Fibroblast of upper back skin (primary cell): ENCODE measurements around the gene DEFB132.
"Not testable (repeated sequence)": the region's sequence is repeated elsewhere in the genome, so short reads cannot be mapped to it uniquely, and the experiment has no call there.

Source experiments
- DNase-seq: peaks from one replicate; pipeline ENCODE4 v3.0.0-alpha.2; 2013

DEFB132 gene, protein sequence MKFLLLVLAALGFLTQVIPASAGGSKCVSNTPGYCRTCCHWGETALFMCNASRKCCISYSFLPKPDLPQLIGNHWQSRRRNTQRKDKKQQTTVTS

DNA sequence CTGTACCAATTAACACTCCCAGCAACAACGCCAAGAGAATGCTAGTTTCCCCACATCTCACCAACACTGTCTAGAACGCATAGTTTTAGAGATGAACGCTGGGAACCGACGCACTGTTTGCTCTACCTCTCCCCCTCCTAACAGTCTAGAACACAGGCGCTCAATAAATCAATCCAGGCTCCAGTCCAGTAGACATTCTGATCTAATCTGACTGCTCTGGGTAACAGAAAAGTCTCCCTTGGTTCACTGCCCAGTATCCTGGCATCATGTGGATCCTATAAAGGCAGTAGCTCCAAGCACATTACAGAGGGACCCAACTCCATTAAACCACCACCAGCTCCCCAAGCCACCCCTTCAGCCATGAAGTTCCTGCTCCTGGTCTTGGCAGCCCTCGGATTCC lies at the start of gene DEFB132:
TSS of gene DEFB132 (plus strand) at position 306 of the 400 bp plus-strand sequence. CDS start at position 361, 55 bp downstream.
- no peak for DNase-seq

DNA sequence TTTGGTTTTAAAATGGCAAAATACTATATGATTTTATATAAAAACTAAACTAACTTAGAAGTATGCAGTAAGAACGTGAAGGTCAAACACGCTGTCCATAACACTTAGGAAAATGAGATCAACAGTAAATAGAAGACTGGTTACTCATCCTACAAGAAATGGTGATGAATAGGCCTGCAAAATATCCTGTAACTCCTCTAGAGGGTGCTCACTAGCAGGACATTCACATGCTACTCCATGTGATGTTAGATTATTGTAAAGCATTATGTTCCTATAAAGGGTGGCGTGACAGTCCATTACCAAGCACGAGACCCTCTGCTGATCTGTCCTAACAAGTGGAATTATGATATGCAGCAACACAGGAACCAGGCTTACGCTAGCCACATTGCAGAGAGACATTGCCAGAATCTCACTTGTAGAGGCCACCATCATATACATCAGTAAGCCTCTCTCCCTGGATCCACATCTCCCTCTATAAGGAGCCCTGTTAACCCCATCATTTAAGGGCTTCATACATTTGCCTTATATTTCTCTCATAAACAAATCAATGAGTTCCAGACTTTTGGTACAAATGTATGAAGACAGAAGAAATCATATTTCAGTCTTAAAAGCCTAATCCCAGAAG lies 48.5 kb upstream of the DEFB132 start:
- peak; percentile 71 for DNase-seq

DNA sequence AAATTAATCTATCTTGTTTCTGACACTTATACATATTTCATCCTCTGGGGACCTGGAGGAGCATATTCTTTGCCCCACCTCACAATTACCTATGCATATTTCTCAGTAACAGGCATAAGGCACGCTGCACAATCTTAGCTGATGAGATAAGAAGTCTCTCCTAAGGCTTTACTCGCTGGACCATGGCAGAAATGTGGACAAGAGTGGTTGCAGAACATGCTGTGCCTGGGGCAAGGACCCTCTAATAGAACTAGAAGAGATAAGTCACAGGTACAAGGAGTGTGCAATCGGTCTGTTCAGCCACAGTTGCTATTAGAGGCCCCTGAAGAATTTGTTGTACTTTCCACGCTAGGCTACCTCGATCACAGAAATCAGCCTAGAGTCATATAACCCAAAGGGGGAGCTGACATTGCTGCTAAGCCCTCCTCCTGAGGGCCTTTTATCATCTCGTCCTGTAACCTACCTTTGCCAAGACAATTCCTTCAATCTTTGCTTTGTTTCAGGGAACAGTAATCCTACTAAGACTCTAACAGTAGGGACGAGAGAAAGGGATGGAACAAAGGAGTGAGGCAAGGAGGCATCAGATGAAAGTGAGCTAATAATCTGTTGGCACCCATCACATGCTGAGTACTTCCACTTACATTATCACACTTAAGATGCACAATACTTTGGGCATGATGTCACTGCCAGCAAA lies 46.6 kb upstream of the DEFB132 start:
- no peak for DNase-seq

DNA sequence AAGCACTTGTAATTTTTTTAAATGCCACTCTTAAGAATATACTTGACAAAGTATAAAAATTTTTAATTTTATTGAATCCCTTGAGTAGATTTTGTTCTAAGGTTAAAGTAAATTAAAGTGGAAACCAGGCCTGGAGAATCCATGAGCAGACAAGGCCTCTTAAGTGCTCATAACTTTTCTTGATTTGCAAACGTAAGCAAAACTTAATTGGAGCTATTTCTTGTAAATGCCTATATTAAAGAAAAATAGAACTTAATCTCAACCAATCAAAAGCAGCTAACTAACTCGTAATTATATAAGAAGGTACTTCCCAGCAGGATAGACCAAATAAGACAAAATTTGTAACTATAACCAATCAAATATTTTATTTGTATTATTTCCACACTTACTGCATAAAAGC lies 43.1 kb upstream of the DEFB132 start:
- DNase-seq: no peak

DNA sequence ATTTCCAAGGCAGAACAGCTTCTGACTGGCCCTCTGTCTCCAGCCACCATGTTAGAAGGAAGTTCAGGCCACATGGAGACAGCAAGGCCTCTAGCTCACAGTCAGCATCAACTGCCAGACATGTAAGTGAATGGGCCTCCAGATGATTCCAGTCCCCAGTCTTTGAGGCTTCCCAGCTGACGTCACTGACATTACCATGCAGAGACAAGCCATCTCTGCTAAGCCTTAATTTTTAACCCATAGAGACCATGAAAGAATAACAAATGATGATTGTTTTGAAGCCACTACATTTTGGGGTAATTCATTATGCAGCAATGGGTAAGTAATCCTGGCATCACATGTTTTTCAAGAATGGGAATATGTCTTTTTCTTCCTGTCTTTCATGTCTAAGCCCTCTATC lies 41.7 kb upstream of the DEFB132 start:
- DNase-seq: no peak

DNA sequence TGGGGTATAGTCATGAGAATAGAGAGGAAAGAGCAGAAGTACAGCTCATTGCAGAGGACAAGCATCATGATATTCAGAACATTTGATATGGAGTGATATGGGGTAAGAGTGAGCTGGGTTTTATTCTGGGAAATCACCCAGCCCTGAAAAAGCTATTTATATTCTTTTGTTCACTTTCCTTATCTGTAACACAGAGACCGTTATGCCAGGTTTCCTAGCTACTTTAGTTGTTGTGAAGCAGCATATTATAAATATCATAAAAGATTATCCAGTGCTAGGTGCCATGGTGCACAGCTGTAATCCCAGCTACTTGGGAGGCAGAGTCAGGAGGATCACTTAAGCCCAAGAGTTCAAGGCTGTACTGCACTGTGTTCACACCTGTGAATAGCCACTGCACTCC lies 40.3 kb upstream of the DEFB132 start:
- no peak for DNase-seq

DNA sequence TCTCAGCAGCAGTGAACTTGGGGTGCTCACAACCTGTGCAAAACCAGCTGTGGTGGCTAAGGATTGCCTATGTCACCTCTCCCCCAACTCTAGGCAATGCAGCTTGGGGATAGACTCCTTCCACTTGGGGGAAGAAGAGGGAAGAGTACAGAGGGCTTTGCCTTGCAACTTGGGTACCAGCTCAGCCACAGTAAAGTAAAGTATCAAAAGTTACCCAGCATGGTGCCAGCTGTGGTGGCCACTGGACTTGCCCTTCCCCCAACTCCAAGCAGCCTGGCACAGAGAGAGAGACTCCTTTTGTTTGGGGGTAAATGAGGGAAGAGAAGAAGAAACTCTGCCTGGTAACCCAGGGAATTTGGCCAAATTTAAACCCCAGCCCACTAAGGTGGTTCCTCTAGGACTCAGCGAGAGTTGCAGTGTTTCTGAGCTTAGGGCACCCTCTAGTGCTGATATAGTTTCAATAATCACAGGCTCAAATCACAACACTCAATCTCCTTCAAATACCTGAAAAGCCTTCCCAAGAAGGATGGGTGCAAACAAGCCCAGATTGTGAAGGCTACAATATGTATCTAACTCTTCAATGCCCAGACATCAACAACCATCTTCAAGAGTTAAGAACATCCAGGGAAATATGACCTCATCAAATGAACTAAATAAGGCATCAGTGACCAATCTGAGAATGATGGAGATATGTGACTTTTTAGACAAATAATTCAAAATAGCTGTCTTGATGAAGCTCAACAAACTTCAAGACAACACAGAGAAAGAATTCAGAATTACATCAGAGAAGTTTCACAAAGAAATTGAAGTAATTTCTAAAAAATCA lies 38.0 kb upstream of the DEFB132 start:
- DNase-seq: no peak

DNA sequence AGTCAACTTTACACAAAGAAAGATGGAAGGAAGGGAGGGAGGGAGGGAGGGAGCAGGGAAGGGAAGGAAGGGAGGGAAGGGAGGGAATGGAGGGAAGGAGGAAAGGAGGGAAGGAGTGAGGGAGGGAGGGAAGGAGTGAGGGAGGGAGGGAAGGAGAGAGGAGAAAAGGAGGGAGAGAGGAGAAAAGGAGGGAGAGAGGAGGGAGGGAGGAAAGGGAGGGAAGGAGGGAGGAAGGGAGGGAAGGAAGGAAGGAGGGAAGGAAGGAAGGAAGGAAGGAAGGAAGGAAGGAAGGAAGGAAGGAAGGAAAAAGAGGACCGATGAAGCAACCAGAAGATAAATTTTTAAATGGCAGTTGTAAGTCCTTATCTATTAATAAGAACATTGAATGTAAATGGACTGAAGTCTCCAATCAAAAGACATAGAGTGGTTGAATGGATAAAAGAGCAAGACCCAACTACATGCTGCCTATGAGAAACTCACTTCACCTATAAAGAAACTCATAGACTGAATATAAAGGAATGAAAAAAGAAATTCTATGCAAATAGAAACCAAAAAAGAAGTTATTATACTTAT lies 36.2 kb upstream of the DEFB132 start:
- no peak for DNase-seq

DNA sequence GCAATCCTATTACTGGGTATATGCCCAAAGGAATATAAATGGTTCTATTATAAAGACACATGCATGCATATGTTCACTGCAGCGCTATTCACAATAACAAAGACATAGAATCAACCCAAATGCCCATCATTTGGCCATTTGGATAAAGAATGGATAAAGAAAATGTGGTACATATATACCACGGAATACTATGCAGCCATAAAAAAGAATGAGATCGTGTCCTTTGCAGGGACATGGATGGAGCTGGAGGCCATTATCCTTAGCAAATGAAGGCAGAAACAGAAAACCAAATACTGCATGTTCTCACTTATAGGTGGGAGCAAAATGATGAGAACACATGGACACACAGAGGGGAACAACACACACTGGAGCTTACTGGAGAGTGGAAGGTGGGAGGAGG lies 31.6 kb upstream of the DEFB132 start:
- not testable (repeated sequence) for DNase-seq

DNA sequence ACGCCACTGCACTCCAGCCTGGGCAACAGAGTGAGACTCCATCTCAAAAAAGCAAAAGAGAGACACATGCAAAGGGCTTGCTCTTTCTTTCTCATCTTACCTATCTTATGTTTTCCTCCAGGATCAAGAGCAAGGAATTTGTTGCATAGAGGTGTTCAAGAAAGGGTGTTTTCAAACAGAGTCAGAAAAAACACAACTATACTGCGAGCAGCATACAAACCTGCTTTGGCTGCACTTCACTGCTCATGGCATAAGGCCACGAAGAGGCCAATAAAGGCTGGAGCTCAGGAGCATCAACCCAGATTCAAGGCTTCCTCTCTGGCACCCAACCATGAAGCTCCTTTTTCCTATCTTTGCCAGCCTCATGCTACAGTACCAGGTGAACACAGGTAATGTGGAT lies 30.6 kb upstream of the DEFB132 start, which contains the start of gene DEFB129:
TSS of gene DEFB129 (plus strand) at position 301 of the 400 bp plus-strand sequence. CDS start at position 332, 31 bp downstream.
- no peak for DNase-seq

DNA sequence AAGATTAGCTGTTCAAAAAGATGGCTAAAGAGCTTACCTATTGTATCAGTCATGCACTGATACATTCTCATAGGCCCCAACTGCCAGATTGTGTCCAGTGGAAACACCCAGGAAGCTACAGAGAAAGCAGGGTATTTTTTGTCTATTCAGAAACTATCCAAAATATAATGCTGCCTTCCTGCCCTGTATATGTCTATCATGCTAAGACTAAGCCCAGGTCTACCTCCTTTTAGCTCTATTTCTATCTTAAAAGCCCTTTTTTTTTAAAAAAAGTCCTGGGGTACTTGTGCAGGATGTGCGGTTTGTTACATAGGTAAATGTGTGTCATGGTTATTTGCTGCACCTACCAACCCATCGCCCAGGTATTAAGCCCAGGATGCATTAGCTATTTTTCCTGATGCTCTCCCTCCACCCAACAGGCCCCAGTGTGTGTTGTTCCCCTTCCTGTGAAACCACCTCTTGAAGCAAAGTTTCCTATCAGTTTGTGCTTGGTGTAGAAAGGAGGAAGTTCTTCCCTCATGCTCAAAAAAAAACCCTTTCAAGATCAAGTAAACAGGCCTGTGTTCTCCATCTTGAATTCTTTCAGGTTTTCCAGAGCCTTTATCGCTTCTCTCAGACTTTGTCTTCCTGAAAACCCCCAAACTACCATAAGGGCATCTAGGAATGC lies 30.0 kb upstream of the DEFB132 start:
- DNase-seq: no peak

DNA sequence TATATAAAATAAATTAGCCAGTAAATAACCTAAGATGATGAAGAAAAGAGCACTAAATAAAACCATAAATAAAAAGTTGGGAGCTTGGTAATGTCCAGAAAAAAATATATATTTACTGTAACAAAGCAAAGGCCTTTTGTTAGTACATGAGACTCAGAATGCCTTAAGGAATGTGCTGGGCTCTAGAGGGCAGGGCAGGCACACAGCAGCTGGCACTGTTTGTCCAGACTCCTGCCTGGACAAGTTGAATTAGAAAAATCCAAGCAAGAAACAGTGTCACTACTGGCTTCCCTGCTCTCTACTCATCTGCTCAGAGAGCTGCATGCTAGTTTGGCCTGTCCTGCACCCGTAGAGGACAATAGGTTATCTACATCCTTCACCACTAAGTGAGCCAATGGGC lies 21.6 kb upstream of the DEFB132 start:
- DNase-seq: no peak

DNA sequence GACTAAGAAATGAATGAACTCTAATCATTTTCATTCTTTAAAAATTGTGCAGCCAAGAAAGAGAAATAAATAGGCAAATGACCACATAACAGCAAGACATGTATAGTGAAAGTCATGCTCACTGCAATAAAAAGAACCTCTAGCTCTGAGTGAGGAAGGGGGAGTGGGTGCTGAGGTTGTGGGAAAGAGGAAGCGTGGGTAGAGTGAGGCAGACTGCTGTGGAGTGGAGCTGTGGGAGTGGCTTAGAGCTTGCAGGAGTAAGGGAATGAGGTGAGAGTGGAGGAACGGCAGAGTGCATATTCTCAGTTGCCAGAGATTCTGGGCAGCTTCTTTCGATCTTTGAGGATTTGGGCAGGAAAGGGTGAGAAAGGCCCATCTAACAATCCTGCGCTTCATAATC lies 20.0 kb upstream of the DEFB132 start:
- no peak for DNase-seq

DNA sequence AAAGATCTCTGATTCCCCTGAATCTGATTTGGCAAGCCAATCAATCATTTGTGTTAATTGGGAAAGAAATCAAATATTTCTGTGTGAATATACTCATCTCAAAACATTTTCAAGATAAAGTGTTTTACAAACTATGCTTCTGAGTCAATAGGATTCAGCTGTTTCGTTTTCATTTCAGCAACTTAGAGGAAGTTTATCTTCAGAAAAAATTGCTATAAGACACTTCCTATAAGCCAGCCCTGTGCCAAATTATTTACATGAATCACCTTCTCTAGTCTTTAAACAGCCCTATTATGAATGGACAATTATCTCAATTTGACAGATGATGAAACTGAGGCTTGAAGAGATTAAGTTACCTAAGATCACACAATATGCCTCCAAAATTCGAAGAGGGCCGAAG lies 19.6 kb upstream of the DEFB132 start:
- DNase-seq: no peak

DNA sequence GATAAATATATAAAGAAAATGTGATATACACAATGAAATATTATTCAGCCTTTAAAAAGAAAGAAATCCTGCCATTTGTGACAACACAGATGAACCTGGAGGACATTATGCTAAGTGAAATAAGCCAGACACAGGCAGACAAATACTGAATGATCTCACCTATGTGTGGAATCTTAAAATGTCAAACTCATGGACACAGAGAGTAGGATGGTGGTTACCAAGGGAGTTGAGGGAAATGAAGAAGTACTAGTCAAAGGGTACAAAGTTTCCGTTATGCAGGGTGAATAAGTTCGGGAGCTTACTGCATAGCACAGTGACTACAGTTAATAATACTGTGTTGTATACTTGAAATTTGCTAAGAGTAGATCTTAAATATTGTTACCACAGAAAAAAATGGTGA lies 14.6 kb upstream of the DEFB132 start:
- DNase-seq: no peak

DNA sequence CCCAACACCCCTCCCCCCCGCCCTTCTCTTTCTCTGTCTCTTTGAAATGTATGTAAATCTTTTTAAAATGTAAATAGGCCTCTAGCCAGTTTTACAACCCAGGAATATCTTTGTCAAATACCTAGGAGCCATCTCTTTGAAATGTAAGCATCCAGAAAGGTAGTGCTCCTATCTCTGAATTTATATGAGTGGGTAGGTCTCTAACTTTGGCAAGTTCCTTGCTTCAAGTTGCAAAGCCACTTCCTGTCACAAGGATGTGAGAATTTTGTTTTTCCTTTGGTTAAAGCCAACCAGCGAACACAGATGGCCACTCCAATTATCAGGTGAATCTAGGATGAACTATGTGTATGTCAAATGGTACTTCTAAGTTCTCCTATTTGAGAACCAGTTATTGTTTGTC lies 6.2 kb upstream of the DEFB132 start:
- DNase-seq: no peak

DNA sequence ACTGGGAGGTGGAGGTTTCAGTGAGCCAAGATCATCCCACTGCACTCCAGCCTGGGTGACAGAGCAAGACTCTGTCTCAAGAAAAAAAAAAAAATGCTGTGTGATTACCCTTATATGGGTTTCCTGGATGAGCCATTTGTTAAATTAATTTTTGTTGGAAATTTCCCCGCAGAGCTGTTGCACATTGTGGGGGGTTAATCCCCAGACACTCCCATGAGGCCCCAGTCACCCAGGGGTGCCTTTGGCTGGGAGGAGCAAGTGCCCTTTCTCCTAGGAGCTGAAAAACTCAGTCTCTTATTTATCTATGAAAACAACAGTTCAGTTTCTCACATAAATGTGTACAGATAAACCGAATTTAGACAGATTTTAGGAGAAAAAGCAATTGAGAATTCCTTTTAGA lies 4.7 kb upstream of the DEFB132 start:
- DNase-seq: no peak

DNA sequence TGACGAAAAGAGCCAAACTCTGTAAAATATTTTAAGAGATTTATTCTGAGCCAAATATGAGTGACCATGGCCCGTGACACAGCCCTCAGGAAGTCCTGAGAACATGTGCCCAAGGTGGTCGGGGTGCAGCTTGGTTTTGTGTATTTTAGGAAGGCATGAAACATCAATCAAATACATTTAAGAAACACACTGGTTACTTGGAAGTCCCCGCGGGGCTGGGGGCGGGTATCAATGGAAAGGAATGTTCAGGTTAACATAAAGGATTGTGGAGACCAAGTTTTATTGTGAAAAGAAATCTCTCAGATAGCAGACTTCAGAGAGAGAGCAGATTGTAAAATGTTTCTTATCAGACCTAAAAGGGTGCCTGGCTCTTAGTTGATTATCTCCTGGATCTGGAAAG lies 4.1 kb upstream of the DEFB132 start:
- DNase-seq: not testable (repeated sequence)

DNA sequence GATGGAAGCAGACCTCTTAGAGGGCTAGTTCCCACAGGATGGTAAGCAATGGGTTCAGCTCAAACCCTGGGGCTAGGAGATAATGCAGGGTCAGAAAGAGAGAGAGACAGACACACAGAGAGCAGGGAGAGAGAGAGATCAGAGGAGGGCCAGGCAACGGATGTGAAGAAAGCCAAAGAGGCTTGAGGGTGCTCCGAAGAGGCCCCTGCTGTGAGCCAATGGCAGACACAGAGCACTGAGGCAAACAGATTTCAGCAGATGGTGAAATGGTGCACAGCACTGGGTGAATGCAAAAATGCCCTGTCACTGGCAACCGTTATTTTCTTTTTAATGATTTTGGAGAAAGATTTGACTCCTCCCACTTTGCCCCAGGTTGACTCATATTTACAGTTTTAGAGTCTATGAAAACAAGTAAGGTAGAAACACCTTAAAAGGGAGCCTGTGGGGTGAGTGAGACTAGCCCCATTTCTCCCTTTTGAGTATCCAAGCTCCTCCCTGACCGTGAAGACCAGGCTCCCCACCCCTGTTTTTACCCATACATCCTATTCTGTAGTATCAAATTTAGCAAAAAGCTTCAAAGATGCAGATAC lies 840 bp downstream of the DEFB132 start:
- no peak for DNase-seq

DNA sequence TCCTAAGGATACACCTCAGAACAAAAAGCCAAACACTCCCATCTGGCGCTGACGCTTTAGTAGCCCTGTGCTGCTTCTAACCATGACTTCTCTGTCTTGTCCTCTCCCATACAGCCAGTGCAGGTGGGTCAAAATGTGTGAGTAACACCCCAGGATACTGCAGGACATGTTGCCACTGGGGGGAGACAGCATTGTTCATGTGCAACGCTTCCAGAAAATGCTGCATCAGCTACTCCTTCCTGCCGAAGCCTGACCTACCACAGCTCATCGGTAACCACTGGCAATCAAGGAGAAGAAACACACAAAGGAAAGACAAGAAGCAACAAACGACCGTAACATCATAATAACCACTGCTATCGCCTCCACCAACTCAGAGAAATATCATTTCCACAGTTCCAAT lies 1.4 kb downstream of the DEFB132 start:
- DNase-seq: peak; percentile 25

DNA sequence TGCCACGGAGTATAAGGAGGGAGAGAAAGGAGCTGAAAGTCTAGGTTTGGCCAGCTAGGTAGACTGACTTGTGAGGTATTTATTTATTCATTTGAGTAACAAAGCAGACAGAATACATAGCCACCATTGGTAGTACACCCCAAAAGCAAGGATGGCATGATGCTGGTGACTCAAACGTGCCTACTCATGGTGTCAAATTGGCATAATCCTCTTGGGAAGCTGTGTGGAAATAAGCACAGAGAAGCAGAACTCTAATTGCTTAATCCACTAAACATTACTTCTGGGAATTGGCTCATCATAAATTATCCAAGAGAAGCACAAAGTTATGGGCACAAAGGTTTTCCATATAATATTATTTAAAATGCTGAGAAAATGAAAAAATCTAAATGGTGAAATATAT lies 2.5 kb downstream of the DEFB132 start:
- no peak for DNase-seq

DNA sequence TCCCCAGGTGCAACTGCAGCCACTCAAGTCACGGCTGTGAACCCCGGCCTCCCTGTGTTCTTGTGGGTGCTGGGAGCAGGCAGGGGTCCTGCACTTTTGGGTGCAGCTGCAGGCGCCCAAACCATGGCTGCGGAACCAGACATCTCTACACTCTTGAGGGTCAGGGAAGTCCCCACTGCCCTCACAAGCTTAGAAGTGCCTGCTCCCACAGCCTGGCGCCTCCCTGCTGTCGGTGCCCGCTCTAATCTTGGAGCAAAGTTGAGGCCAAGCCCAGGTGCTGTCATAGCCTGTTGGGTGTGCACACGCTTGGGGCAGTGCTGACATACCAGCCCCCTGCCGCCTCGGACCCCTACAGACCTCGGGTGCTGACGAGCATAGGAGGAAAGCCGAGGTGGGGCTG lies 6.2 kb downstream of the DEFB132 start:
- no peak for DNase-seq
